ENCODE measurements around the gene NOX5. TPM values are rescaled to one million over a fixed set of nuclear protein-coding genes. Genes with fewer than 3 reads are reported as not detected.
A peak's percentile ranks its signal among the peaks of the same experiment; 100 is the strongest.

NOX5 gene
- total RNA-seq, 1 experiment from 2014 or later: 0.91 TPM

DNA sequence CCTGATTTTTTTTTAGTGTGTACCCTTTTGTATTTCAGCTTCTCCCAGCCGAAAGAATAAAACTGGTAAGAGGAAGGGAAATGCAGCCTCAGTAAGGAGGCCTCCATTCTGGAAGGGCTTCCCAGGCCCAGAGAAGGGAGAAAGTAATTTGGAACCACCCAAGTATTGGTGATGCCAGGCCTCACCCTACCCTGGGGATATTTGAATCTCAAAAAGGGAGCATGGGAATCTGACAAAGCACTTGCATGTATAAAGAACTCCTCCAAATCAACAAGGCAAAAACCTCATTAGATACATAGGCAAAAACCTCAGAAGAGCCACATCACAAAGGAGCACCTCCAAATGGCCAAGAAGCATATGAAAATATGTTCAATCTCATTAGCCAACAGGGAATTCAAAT is 77.2 kb downstream of the NOX5 start:
- Histone ChIP-seq H3K79me2 (ENCODE audit: insufficient read depth, low read length) (no peaks in the 10 kb centered on the region), H3K9me3 (ENCODE audit: control insufficient read depth in 1 of 2, insufficient read depth in 1 of 2, low read depth in 1 of 2, low read length in 2 of 2) (no peaks in the 10 kb centered on the region), H3K9me2 (ENCODE audit: insufficient read depth) (no peaks in the 10 kb centered on the region), H3K27ac (ENCODE audit: low read depth, low read length) (no peak overlapping the region), H4K20me1 (ENCODE audit: insufficient read depth) (no peaks in the 10 kb centered on the region), H3K4me1 (ENCODE audit: control insufficient read depth in 1 of 2, insufficient read depth in 2 of 2, low read length in 2 of 2) (peaks cover 21 to 26% of the 10 kb centered on the region in 2 experiments), H2AFZ (ENCODE audit: low read depth, low read length, poor library complexity, severe bottlenecking) (peak overlapping the region; percentile 93), H3K4me2 (ENCODE audit: low read length) (peak overlapping the region; percentile 66), H3K4me3 (replicated peaks in 1 of 2; ENCODE audit: low read depth in 1 of 2, low read length in 2 of 2) (no peak overlapping the region), H3K36me3 (ENCODE audit: control insufficient read depth in 1 of 2, insufficient read depth in 2 of 2, low read length in 2 of 2) (no peaks in the 10 kb centered on the region), H3K27me3 (ENCODE audit: insufficient read depth, low read length) (peaks cover 8% of the 10 kb centered on the region; the same call in 1 of the 2 replicates), H3K9ac (ENCODE audit: low read length) (no peak overlapping the region)
- DNase-seq (ENCODE audit: low read depth, low spot score) (no peak), ATAC-seq (no peak)
- POLR2A ChIA-PET: no interaction called here
- intact Hi-C loops (cut with micrococcal nuclease): no loop called here
- RAD21 ChIA-PET (ENCODE audit: low non-redundant PET in 1 of 2, low total read pairs in 2 of 2, uncharacterized antibody in 2 of 2, unreplicated experiment in 2 of 2): interaction anchor here in 1 of 2 experiments (0.5 kb wide), 1 partner anchor 17 kb away, joined by 3 read pairs; no protein-coding TSS in a partner anchor
- CTCF ChIA-PET: no interaction called here
- no peak for TF ChIP-seq SP1 (IDR thresholded peaks at IDR 0.05; ENCODE audit: low read depth)
- TF ChIP-seq, protein P1, sequence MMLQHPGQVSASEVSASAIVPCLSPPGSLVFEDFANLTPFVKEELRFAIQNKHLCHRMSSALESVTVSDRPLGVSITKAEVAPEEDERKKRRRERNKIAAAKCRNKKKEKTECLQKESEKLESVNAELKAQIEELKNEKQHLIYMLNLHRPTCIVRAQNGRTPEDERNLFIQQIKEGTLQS (IDR thresholded peaks at IDR 0.05): no peak
- TF ChIP-seq, protein P2, sequence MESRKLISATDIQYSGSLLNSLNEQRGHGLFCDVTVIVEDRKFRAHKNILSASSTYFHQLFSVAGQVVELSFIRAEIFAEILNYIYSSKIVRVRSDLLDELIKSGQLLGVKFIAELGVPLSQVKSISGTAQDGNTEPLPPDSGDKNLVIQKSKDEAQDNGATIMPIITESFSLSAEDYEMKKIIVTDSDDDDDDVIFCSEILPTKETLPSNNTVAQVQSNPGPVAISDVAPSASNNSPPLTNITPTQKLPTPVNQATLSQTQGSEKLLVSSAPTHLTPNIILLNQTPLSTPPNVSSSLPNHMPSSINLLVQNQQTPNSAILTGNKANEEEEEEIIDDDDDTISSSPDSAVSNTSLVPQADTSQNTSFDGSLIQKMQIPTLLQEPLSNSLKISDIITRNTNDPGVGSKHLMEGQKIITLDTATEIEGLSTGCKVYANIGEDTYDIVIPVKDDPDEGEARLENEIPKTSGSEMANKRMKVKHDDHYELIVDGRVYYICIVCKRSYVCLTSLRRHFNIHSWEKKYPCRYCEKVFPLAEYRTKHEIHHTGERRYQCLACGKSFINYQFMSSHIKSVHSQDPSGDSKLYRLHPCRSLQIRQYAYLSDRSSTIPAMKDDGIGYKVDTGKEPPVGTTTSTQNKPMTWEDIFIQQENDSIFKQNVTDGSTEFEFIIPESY (IDR thresholded peaks at IDR 0.05; ENCODE audit: extremely low read depth, insufficient replicate concordance, low read length): no peak
- TF ChIP-seq FOSL1 (IDR thresholded peaks at IDR 0.05; ENCODE audit: low read depth): no peak
- TF ChIP-seq YY1 (IDR thresholded peaks at IDR 0.05; ENCODE audit: extremely low read depth, insufficient replicate concordance, low read depth, low read length): no peak
- TF ChIP-seq, protein P3, sequence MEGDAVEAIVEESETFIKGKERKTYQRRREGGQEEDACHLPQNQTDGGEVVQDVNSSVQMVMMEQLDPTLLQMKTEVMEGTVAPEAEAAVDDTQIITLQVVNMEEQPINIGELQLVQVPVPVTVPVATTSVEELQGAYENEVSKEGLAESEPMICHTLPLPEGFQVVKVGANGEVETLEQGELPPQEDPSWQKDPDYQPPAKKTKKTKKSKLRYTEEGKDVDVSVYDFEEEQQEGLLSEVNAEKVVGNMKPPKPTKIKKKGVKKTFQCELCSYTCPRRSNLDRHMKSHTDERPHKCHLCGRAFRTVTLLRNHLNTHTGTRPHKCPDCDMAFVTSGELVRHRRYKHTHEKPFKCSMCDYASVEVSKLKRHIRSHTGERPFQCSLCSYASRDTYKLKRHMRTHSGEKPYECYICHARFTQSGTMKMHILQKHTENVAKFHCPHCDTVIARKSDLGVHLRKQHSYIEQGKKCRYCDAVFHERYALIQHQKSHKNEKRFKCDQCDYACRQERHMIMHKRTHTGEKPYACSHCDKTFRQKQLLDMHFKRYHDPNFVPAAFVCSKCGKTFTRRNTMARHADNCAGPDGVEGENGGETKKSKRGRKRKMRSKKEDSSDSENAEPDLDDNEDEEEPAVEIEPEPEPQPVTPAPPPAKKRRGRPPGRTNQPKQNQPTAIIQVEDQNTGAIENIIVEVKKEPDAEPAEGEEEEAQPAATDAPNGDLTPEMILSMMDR (IDR thresholded peaks at IDR 0.05 in 2 of 3, conservative IDR thresholded peaks at IDR 0.05 in 1 of 3; ENCODE audit: borderline replicate concordance in 1 of 3, insufficient read depth in 1 of 3, low read depth in 2 of 3, low read length in 2 of 3): no peak
- TF ChIP-seq SIN3A (IDR thresholded peaks at IDR 0.05; ENCODE audit: low read depth): no peak
- BruUV-seq (replicated peaks): no TSS peak
